Measurements from ENCODE around the gene WDR70.
"Not testable (repeated sequence)": the region's sequence is repeated elsewhere in the genome, so short reads cannot be mapped to it uniquely, and the experiment has no call there.

Gene WDR70

GRCh38 chr5:37517686-37518085, 138.6 kb downstream of the WDR70 start:
- DNase-seq (ENCODE audit: low read depth): no peak

DNA sequence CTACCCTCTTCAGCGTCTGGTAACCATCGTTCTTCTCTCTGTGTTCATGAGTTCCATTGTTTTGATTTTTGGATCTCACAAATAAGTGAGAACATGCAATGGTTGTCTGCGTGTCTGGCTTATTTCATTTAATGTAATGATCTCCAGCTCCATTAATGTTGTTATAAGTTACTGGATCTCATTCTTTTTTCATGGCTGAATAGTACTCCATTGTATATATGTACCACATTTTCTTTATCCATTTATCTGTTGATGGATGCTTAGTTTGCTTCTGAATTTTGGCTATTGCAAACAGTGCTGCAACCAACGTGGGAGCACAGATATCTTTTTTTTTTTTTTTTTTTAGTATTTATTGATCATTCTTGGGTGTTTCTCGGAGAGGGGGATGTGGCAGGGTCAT, 139.2 kb downstream of the WDR70 start:
- DNase-seq (ENCODE audit: low read depth): not testable (repeated sequence)

GRCh38 chr5:37519304-37519703, 140.2 kb downstream of the WDR70 start:
- DNase-seq (ENCODE audit: low read depth): no peak

GRCh38 chr5:37519807-37520206, 140.7 kb downstream of the WDR70 start:
- no peak for DNase-seq (ENCODE audit: low read depth)

DNA sequence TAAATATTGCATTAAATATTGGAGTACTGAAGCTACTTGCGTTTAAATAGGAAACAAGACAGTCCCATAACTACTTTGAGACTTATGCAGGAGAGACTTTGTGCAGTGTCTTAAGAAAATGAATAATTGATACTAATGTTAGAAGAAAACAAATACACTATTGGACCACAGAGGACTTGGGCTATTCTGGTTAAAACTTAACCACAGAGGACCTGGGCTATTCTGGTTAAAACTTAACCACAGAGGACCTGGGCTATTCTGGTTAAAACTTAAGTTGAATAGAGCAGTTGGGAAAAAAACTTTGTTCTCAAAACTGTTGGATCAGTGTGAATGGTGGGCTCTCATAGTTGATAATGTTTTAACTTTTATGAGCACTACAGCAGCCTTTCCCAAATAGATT, 141.7 kb downstream of the WDR70 start:
- DNase-seq (ENCODE audit: low read depth): no peak

DNA sequence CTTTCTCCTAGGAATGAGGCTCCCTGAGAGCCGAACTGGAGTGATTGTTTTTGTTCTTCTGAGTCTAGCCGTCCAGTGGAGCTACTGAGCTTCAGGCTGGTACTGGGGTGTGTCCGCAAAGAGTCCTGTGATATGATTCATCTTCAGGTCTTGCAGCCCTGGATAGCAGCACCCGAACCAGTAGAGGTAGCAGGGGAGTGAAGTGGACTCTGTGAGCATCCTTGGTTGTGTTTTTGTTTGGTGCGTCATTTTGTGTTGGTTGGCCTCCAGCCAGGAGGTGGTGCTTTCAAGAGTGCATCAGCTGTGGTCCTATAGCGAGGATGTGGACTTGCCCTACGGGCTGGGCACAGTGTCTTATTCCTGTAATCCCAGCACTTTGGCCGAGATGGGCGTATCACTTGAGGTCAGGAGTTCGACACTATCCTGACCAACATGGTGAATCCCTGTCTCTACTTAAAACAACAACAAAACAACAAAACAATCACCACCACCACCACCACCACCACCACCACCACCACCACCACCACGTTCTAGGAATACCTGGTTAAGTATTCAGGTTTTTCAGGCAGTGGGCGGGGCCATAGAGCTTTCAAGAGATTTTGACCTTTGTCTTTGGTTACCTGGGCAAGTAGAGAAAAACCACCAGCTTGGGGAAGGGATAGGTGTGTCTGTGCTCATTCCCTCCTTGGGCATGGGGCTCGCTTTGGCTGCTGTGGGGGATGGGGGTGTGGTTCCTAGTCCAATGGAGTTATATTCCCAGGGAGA, 154.0 kb downstream of the WDR70 start:
- DNase-seq (ENCODE audit: low read depth): no peak

- DNase-seq (ENCODE audit: low read depth): no peak
Observed at GRCh38 chr5:37533851-37534250, 154.7 kb downstream of the WDR70 start.

- no peak for DNase-seq (ENCODE audit: low read depth)
Observed at GRCh38 chr5:37539459-37539858, 160.3 kb downstream of the WDR70 start.

- no peak for DNase-seq (ENCODE audit: low read depth)
Observed at GRCh38 chr5:37543216-37543615, 164.1 kb downstream of the WDR70 start.

- no peak for DNase-seq (ENCODE audit: low read depth)
Observed at GRCh38 chr5:37549411-37549810, 170.3 kb downstream of the WDR70 start.

DNA sequence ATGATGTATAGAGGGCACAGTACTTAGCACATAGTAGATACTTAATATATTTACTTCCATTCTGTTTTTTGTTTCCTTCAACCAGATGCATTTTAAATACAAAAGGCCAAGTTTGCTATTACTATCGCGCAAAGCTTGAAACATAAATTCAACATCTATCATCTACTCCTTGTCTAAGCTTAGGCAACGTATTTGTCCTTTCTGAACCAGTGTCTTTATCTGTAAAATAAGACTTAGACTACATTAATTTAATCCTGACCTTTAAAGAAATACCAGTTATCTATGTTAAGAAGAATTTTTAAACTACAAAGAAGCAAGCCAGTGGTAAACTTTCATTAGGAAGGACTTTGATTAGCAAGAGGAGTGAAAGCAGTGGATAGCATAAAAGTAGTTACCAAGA, 173.0 kb downstream of the WDR70 start:
- DNase-seq (ENCODE audit: low read depth): no peak

DNA sequence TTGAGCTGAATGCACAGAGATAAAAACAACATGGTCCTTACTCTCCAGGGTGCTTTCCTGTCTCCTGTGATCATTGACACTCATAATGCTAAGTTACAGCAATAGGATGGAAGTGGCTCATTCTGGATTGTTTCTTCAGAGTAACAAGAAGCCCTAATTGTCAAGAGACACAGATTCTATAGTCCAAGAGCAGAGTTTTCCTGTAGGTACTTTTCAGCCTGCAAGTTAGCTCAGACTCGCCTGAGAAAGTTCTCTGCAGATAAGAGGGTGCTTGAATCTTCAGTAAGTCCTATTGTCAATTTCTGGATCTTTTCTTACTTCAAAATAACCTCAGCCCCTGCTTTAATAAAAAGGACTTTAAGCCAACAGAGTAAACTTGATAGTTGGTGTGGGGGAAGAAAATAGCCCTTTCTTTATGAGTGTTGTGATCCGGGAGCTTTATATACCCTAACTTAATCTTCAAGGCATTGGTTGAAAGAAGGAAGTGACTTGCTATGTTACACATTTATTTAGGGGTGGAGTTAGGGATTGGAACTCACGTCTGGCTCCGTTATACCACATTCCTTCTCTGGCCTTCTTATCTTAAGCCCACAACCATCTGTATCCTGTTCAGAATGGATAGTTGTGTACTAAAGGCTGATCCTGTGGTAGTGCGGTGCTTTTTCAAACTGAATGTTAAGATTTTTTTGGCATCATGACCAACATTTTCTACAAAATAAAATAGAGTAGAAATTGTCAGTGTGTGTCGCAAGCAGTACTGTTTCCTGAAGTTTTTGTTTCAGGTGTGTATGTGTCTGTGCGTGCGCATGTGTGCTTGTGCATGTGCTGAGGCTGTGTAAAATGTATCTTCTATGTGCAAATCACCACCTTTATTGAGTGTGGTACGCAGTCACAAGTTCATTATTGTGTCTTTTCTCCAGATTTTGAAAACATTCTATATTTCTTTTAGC, 173.9 kb downstream of the WDR70 start:
- no peak for DNase-seq (ENCODE audit: low read depth)

- no peak for DNase-seq (ENCODE audit: low read depth)
Observed at GRCh38 chr5:37553720-37554404, 174.7 kb downstream of the WDR70 start.

- no peak for DNase-seq (ENCODE audit: low read depth)
Observed at GRCh38 chr5:37554405-37554739, 175.3 kb downstream of the WDR70 start.

- DNase-seq (ENCODE audit: low read depth): no peak
Observed at GRCh38 chr5:37554938-37555337, 175.8 kb downstream of the WDR70 start.

DNA sequence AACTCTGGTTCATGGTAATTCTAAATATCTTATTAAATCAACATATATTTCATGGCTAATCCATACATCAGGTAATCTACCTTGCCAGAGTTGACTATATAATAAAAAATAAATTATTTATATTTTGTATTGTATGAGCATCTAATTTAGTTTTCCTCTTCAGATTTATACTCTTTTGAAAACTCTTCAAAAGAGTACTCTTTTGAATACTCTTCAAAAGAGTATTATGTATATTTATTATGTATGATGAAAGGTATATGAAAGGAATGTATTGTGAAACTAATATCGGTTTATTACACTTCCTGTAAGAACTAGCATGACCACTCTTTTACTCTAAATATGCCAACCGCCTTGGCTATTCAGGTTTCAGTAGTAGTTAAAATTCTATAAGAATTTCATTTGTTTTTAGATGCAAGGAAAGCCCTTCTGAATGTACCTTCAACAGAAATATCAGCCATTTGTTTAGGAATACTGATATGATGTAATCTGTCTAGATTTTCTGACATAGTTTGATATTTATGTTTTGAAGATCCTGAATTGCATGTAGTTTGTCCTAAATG, 178.7 kb downstream of the WDR70 start:
- DNase-seq (ENCODE audit: low read depth): no peak

GRCh38 chr5:37565062-37565670, 186.0 kb downstream of the WDR70 start:
- DNase-seq (ENCODE audit: low read depth): no peak

DNA sequence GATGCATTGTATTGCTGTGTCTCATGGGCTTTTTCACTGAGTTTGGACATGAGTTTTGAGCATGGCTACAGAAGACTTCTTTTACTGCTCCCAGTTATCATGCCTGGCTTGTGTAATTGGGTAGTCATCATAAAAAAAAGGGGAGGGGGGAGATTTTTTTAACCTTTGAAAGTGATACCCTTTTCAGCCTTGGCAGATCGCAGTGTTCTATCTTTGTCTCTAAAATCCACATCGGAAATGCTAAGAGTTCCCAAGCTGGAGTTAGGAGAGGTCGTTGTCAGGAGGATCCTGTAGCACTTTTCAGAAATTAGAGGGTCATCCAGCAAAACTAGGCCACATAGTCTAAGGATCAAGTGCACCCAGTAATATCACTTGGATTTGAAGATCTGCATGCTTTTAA, 188.4 kb downstream of the WDR70 start:
- no peak for DNase-seq (ENCODE audit: low read depth)

DNA sequence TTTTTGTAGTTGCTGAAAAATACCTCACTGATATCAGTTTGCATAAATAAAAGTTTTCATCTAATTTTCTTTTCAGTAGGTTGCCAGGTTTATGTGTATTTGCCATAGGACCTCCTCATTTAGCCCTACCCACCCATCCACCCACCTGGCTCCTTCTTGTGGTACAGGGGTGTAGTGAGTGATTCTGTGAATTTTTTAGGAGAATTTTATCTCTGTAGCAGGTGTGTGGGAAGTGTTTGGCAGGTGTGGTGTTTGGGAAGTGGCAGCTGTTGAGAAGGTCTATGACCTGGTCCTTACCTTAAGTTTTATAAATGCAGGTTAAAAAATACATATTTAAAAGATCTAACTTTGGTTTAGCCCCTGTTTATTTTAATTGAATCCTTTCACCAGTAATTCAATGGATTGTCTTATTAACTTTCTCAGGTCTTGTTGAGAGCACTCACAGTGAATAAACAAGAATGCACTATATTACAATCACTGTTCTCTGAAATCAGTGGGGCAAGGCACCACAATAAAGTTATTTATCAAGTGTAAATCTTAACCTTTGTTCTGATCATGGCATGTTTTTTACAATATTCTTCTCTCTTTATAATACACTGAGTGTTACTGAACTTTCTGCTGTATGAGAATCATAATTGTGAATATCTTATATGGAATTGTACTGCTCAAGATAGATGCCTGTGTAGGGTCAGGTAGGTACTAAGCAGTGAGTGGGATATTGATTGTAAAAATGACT, 189.1 kb downstream of the WDR70 start:
- no peak for DNase-seq (ENCODE audit: low read depth)

DNA sequence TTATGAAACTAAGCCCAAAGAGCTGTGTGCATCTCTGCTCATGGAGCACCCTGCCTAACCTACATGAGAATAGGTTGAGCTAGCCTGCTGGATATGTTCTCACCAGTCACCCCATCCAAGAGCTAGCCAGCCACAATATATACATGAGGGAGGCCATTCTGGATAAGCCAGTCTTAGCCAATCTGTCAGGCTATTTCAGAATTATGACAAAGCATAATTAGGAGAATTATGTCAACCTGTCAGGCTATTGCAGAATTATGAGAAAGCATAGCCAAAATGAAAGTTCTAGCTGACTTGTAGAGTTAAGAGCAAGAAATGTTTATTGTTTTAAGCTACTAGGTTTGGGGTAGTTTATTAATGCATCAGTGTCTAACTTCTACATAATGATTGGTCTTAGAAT, 189.8 kb downstream of the WDR70 start:
- DNase-seq (ENCODE audit: low read depth): no peak

GRCh38 chr5:37569466-37569865, 190.3 kb downstream of the WDR70 start:
- no peak for DNase-seq (ENCODE audit: low read depth)
